HCT116 (cell line): ENCODE data around the gene INPP4A.

ENCODE experiments used
- CBX3 ChIP-seq: IDR thresholded peaks from 2 replicates; pipeline ENCODE4 v1.6.1; 2012; ENCODE audit warnings: low read depth
- EZH2 ChIP-seq: fragments of 200-600 bp; sonication (generic); IDR thresholded peaks from 2 replicates; pipeline ENCODE4 v1.6.1; 2017; ENCODE audit warnings: antibody characterized with exemption, mixed run types
- POLR2AphosphoS5 ChIP-seq: IDR thresholded peaks from 2 replicates; pipeline ENCODE4 v1.6.1; 2011; ENCODE audit warnings: mild to moderate bottlenecking, low read depth, low read length, moderate library complexity
- ZNF274 ChIP-seq: fragments of 200-500 bp; sonication (Bioruptor generic); IDR thresholded peaks from 2 replicates; pipeline ENCODE4 v1.6.1; 2014; ENCODE audit warnings: mild to moderate bottlenecking, low read depth, low read length, inconsistent platforms
- TF ChIP-seq, protein P1 (sequence below), 3 experiments: fragments of 200-600 bp in 1 of 3; sonication (generic) in 1 of 3; IDR thresholded peaks in 2 of 3; conservative IDR thresholded peaks in 1 of 3; 2 replicates each; pipeline ENCODE4 v1.5.1; 2012 to 2017; ENCODE audit warnings: low read depth in 2 of 3, low read length in 2 of 3, antibody characterized with exemption in 1 of 3, borderline replicate concordance in 1 of 3, control low read depth in 1 of 3, mild to moderate bottlenecking in 1 of 3, mixed read lengths in 1 of 3, mixed run types in 1 of 3, moderate library complexity in 1 of 3; ENCODE audit not compliant: insufficient read depth in 1 of 3
- TF ChIP-seq, protein P2 (sequence below): IDR thresholded peaks from 2 replicates; pipeline ENCODE4 v1.6.1; 2012; ENCODE audit warnings: low read depth

DNA sequence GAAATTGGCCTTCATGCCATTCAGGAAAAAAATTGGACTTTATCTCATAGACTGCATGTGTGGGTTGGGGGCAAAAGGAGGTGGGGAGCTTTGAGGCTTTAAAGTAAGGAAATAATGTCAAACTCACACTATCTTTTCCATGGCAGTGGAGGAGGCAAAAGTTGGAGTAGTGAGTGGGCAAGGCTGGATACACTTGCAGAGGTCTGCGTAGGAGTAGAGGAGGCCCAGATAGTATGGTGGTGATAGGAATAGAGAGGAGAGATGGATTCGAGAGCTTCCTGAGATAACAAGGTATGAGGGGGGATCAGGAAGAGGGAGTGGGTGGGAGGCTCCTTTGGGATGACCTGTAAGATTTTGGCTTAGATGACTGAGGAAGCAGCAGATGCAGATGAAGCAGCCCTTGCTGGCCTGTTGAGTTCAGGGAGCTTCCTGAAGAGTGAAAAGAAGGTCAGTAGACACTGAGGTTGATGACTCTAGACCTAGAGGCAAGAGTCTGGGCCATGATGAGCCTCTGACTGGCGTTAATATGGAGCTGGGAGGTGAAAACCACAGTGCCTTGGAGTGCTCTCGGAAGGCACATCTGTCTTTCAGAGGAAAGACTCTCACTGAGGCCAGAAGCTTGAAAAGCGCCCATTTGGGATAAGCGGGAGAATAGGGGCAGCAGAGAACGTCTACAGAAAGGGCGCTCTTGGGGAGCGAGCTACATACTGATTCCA, 169.5 kb downstream of the INPP4A start:
- TF ChIP-seq EZH2: no peak
- TF ChIP-seq, protein P1, sequence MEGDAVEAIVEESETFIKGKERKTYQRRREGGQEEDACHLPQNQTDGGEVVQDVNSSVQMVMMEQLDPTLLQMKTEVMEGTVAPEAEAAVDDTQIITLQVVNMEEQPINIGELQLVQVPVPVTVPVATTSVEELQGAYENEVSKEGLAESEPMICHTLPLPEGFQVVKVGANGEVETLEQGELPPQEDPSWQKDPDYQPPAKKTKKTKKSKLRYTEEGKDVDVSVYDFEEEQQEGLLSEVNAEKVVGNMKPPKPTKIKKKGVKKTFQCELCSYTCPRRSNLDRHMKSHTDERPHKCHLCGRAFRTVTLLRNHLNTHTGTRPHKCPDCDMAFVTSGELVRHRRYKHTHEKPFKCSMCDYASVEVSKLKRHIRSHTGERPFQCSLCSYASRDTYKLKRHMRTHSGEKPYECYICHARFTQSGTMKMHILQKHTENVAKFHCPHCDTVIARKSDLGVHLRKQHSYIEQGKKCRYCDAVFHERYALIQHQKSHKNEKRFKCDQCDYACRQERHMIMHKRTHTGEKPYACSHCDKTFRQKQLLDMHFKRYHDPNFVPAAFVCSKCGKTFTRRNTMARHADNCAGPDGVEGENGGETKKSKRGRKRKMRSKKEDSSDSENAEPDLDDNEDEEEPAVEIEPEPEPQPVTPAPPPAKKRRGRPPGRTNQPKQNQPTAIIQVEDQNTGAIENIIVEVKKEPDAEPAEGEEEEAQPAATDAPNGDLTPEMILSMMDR (IDR thresholded peaks at IDR 0.05 in 2 of 3, conservative IDR thresholded peaks at IDR 0.05 in 1 of 3; ENCODE audit: borderline replicate concordance in 1 of 3, insufficient read depth in 1 of 3, low read depth in 2 of 3, low read length in 2 of 3): no peak
- no peak for TF ChIP-seq POLR2AphosphoS5
- TF ChIP-seq ZNF274: no peak
- no peak for TF ChIP-seq CBX3
- TF ChIP-seq, protein P2, sequence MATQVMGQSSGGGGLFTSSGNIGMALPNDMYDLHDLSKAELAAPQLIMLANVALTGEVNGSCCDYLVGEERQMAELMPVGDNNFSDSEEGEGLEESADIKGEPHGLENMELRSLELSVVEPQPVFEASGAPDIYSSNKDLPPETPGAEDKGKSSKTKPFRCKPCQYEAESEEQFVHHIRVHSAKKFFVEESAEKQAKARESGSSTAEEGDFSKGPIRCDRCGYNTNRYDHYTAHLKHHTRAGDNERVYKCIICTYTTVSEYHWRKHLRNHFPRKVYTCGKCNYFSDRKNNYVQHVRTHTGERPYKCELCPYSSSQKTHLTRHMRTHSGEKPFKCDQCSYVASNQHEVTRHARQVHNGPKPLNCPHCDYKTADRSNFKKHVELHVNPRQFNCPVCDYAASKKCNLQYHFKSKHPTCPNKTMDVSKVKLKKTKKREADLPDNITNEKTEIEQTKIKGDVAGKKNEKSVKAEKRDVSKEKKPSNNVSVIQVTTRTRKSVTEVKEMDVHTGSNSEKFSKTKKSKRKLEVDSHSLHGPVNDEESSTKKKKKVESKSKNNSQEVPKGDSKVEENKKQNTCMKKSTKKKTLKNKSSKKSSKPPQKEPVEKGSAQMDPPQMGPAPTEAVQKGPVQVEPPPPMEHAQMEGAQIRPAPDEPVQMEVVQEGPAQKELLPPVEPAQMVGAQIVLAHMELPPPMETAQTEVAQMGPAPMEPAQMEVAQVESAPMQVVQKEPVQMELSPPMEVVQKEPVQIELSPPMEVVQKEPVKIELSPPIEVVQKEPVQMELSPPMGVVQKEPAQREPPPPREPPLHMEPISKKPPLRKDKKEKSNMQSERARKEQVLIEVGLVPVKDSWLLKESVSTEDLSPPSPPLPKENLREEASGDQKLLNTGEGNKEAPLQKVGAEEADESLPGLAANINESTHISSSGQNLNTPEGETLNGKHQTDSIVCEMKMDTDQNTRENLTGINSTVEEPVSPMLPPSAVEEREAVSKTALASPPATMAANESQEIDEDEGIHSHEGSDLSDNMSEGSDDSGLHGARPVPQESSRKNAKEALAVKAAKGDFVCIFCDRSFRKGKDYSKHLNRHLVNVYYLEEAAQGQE: no peak
